Liver (tissue), 9 donors: ENCODE data around the gene HDAC6. TPM values are rescaled to one million over a fixed set of nuclear protein-coding genes. Genes with fewer than 3 reads are reported as not detected.

Experiments used
- DNase-seq: peaks from one replicate; pipeline ENCODE4 v3.0.0-alpha.2; 2017; ENCODE audit warnings: low spot score
- H3K27ac ChIP-seq, 2 donors: one replicate each; pipeline ENCODE4 v1.7.0; 2013; ENCODE audit warnings: inconsistent platforms in 2 of 2, low read length in 2 of 2, control low read depth in 1 of 2, low read depth in 1 of 2, mild to moderate bottlenecking in 1 of 2
- H3K27me3 ChIP-seq, 4 donors: one replicate each; pipeline versions ENCODE4 v1.6.1 to v1.7.0; 2013; ENCODE audit warnings: low read length in 3 of 4, inconsistent platforms in 1 of 4, mild to moderate bottlenecking in 1 of 4, moderate library complexity in 1 of 4; ENCODE audit not compliant: control insufficient read depth in 4 of 4, insufficient read depth in 4 of 4
- H3K36me3 ChIP-seq, 4 donors: one replicate each; pipeline versions ENCODE4 v1.6.1 to v1.7.0; 2013; ENCODE audit warnings: low read length in 3 of 4, mild to moderate bottlenecking in 3 of 4, low read depth in 1 of 4, moderate library complexity in 1 of 4; ENCODE audit not compliant: control insufficient read depth in 4 of 4, insufficient read depth in 3 of 4
- H3K4me1 ChIP-seq, 4 donors: one replicate each; pipeline versions ENCODE4 v1.6.1 to v1.7.0; 2013; ENCODE audit warnings: low read length in 3 of 4, mild to moderate bottlenecking in 3 of 4, moderate library complexity in 1 of 4; ENCODE audit not compliant: control insufficient read depth in 4 of 4, insufficient read depth in 4 of 4
- H3K4me3 ChIP-seq, 3 donors: one replicate each; pipeline versions ENCODE4 v1.6.1 to v1.7.0; 2013; ENCODE audit warnings: low read length in 3 of 3, control low read depth in 1 of 3, low read depth in 1 of 3, mild to moderate bottlenecking in 1 of 3
- H3K9ac ChIP-seq, 2 donors: one replicate each; pipeline ENCODE4 v1.7.0; 2013; ENCODE audit warnings: low read length in 2 of 2, mild to moderate bottlenecking in 2 of 2, moderate library complexity in 2 of 2, control low read depth in 1 of 2, low read depth in 1 of 2
- H3K9me3 ChIP-seq, 4 donors: one replicate each; pipeline versions ENCODE4 v1.6.1 to v1.7.0; 2013; ENCODE audit warnings: low read length in 3 of 4; ENCODE audit not compliant: control insufficient read depth in 4 of 4
- ATF3 ChIP-seq: IDR thresholded peaks from 2 replicates; pipeline ENCODE4 v1.6.1; 2016; ENCODE audit warnings: antibody characterized with exemption
- CTCF ChIP-seq: fragments of 150-350 bp; IDR thresholded peaks from 2 replicates; pipeline ENCODE4 v1.5.1; 2017; ENCODE audit warnings: improper control_type of control experiment, low read depth, low read length; ENCODE audit not compliant: missing input control
- EGR1 ChIP-seq, 2 donors: IDR thresholded peaks; 2 replicates each; pipeline ENCODE4 v1.6.1; 2016 to 2018; ENCODE audit warnings: antibody characterized with exemption in 2 of 2, low read depth in 2 of 2
- FOXA1 ChIP-seq: IDR thresholded peaks from 2 replicates; pipeline ENCODE4 v1.6.1; 2016; ENCODE audit warnings: antibody characterized with exemption
- FOXA2 ChIP-seq: IDR thresholded peaks from 2 replicates; pipeline ENCODE4 v1.6.1; 2016; ENCODE audit warnings: antibody characterized with exemption
- GABPA ChIP-seq, 2 donors: IDR thresholded peaks in 1 of 2; conservative IDR thresholded peaks in 1 of 2; 2 replicates each; pipeline ENCODE4 v1.6.1; 2016; ENCODE audit warnings: antibody characterized with exemption in 2 of 2, mild to moderate bottlenecking in 1 of 2, moderate library complexity in 1 of 2
- HNF4A ChIP-seq, 2 donors: conservative IDR thresholded peaks; 2 replicates each; pipeline ENCODE4 v1.6.1; 2016; ENCODE audit warnings: antibody characterized with exemption in 2 of 2, mild to moderate bottlenecking in 2 of 2
- HNF4G ChIP-seq: IDR thresholded peaks from 2 replicates; pipeline ENCODE4 v1.6.1; 2016; ENCODE audit warnings: antibody characterized with exemption
- JUND ChIP-seq, 2 donors: IDR thresholded peaks; 2 replicates each; pipeline ENCODE4 v1.6.1; 2016; ENCODE audit warnings: antibody characterized with exemption in 2 of 2
- MAX ChIP-seq: IDR thresholded peaks from 2 replicates; pipeline ENCODE4 v1.6.1; 2016; ENCODE audit warnings: antibody characterized with exemption
- RAD21 ChIP-seq, 2 donors: IDR thresholded peaks; 2 replicates each; pipeline ENCODE4 v1.6.1; 2016; ENCODE audit warnings: antibody characterized with exemption in 2 of 2, mild to moderate bottlenecking in 2 of 2
- SP1 ChIP-seq: IDR thresholded peaks from 2 replicates; pipeline ENCODE4 v1.6.1; 2018; ENCODE audit warnings: antibody characterized with exemption, mild to moderate bottlenecking
- TAF1 ChIP-seq: conservative IDR thresholded peaks from 2 replicates; pipeline ENCODE4 v1.6.1; 2016; ENCODE audit warnings: antibody characterized with exemption, mild to moderate bottlenecking
- YY1 ChIP-seq: IDR thresholded peaks from 2 replicates; pipeline ENCODE4 v1.6.1; 2016; ENCODE audit warnings: antibody characterized with exemption, mild to moderate bottlenecking
- WGBS: extraction: QIAGEN DNeasy Blood & Tissue Kit; methylation state at CpG from one replicate; pipeline ENCODE4 v1.1.7; 2013; 5-methylcytosine and 5-hydroxymethylcytosine counted together
- polyA plus RNA-seq, 2 donors: library from polyadenylated mRNA; stranded (reverse) in 1 of 2; unstranded in 1 of 2; fragments of 200-250 nt in 1 of 2; fragments of >200 nt in 1 of 2; fragmentation: Nextera tagmentation in 1 of 2; extraction: Ambion mirVana in 1 of 2; gene quantifications; one replicate each; pipeline versions ENCODE4 v1.2.1 to v1.2.3, GENCODE V29; 2013 to 2015
- total RNA-seq, 2 donors: library from RNA; depleted of rRNA; stranded (reverse); fragments of >200 nt; gene quantifications; one replicate each; pipeline ENCODE4 v1.2.3, GENCODE V29; 2014
- TF ChIP-seq, protein P1 (sequence below): IDR thresholded peaks from 2 replicates; pipeline ENCODE4 v1.6.1; 2016; ENCODE audit warnings: antibody characterized with exemption
- TF ChIP-seq, protein P2 (sequence below): IDR thresholded peaks from 2 replicates; pipeline ENCODE4 v1.6.1; 2016; ENCODE audit warnings: antibody characterized with exemption, mild to moderate bottlenecking
- donor health status: healthy.
- donor health status: healthy.
- donor health status: healthy.
- donor health status: healthy.
- donor health status: healthy.

Gene HDAC6
- total and polyA plus RNA-seq, 4 donors: 48.1 to 80.5 (median 56.8) TPM

DNA sequence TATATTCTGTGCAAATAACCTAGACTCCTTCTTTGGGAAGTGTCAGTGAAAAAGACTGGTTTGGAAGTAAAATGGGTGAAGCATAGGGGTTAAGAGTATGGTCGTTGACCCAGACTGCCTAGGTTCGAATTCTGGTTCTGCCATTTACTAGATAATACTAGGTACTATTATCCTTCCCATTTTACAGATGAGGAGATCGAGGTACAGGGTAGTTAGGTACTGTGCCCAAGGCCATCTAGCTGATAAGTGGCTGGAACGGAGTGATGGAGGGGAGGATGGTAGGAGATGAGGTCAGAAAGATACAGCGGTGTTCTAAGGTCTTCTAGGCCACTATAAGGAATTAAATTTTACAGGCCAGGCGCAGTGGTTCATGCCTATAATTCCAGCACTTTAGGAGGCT is 29.3 kb upstream of the HDAC6 start (continued):
- TF ChIP-seq MAX (no peak), HNF4A (conservative IDR thresholded peaks at IDR 0.05) (no peak), RAD21 (IDR thresholded peaks at IDR 0.05) (no peak), EGR1 (IDR thresholded peaks at IDR 0.05; ENCODE audit: low read depth in 2 of 2) (no peak), YY1 (no peak)
- TF ChIP-seq, protein P1, sequence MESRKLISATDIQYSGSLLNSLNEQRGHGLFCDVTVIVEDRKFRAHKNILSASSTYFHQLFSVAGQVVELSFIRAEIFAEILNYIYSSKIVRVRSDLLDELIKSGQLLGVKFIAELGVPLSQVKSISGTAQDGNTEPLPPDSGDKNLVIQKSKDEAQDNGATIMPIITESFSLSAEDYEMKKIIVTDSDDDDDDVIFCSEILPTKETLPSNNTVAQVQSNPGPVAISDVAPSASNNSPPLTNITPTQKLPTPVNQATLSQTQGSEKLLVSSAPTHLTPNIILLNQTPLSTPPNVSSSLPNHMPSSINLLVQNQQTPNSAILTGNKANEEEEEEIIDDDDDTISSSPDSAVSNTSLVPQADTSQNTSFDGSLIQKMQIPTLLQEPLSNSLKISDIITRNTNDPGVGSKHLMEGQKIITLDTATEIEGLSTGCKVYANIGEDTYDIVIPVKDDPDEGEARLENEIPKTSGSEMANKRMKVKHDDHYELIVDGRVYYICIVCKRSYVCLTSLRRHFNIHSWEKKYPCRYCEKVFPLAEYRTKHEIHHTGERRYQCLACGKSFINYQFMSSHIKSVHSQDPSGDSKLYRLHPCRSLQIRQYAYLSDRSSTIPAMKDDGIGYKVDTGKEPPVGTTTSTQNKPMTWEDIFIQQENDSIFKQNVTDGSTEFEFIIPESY: no peak

GRCh38 chrX:48776818-48777439 is 24.9 kb upstream of the HDAC6 start:
- H3K4me1 ChIP-seq: no peaks in the 10 kb centered on the region
- no peak overlapping the region for H3K4me3 ChIP-seq
- H3K9me3 ChIP-seq: no peaks in the 10 kb centered on the region
- no peak overlapping the region for H3K27ac ChIP-seq
- WGBS: 90% methylated on average over 13 of the region's 13 CpGs
- no peaks in the 10 kb centered on the region for H3K27me3 ChIP-seq
- TF ChIP-seq SP1 (no peak), EGR1 (IDR thresholded peaks at IDR 0.05; ENCODE audit: low read depth in 2 of 2) (no peak), TAF1 (no peak), ATF3 (no peak), HNF4G (no peak), FOXA2 (no peak), CTCF (no peak), MAX (no peak), JUND (IDR thresholded peaks at IDR 0.05) (no peak), GABPA (IDR thresholded peaks at IDR 0.05 in 1 of 2, conservative IDR thresholded peaks at IDR 0.05 in 1 of 2) (no peak), HNF4A (conservative IDR thresholded peaks at IDR 0.05) (no peak), FOXA1 (no peak), RAD21 (IDR thresholded peaks at IDR 0.05) (no peak), YY1 (no peak)
- TF ChIP-seq, protein P2, sequence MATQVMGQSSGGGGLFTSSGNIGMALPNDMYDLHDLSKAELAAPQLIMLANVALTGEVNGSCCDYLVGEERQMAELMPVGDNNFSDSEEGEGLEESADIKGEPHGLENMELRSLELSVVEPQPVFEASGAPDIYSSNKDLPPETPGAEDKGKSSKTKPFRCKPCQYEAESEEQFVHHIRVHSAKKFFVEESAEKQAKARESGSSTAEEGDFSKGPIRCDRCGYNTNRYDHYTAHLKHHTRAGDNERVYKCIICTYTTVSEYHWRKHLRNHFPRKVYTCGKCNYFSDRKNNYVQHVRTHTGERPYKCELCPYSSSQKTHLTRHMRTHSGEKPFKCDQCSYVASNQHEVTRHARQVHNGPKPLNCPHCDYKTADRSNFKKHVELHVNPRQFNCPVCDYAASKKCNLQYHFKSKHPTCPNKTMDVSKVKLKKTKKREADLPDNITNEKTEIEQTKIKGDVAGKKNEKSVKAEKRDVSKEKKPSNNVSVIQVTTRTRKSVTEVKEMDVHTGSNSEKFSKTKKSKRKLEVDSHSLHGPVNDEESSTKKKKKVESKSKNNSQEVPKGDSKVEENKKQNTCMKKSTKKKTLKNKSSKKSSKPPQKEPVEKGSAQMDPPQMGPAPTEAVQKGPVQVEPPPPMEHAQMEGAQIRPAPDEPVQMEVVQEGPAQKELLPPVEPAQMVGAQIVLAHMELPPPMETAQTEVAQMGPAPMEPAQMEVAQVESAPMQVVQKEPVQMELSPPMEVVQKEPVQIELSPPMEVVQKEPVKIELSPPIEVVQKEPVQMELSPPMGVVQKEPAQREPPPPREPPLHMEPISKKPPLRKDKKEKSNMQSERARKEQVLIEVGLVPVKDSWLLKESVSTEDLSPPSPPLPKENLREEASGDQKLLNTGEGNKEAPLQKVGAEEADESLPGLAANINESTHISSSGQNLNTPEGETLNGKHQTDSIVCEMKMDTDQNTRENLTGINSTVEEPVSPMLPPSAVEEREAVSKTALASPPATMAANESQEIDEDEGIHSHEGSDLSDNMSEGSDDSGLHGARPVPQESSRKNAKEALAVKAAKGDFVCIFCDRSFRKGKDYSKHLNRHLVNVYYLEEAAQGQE: no peak
- TF ChIP-seq, protein P1: no peak
- H3K9ac ChIP-seq: no peak overlapping the region
- DNase-seq: no peak
- no peaks in the 10 kb centered on the region for H3K36me3 ChIP-seq
